ENCODE measurements around the gene DYSF.

Gene DYSF

GRCh38 chr2:71689393-71689792 is 236.0 kb downstream of the DYSF start:
- H3K4me3 ChIP-seq: no peak overlapping the region
- H3K27ac ChIP-seq: no peak overlapping the region
- H3K36me3 ChIP-seq (ENCODE audit: insufficient read depth, low read length): no peaks in the 10 kb centered on the region
- no peaks in the 10 kb centered on the region for H3K9me3 ChIP-seq (ENCODE audit: low read depth, low read length)
- DNase-seq (ENCODE audit: low read depth, low spot score): no peak
- H3K9ac ChIP-seq (ENCODE audit: insufficient read length): no peak overlapping the region
- no peak for TF ChIP-seq EZH2 (IDR thresholded peaks at IDR 0.05)
- TF ChIP-seq FOXP2 (optimal IDR thresholded peaks at IDR 0.05; ENCODE audit: control extremely low read depth, extremely low read length, insufficient read depth): no peak
- no peak for TF ChIP-seq POLR2AphosphoS5 (IDR thresholded peaks at IDR 0.05; ENCODE audit: borderline replicate concordance, low read depth, low read length)

GRCh38 chr2:71689968-71690834 is 236.8 kb downstream of the DYSF start:
- H3K36me3 ChIP-seq (ENCODE audit: insufficient read depth, low read length): no peaks in the 10 kb centered on the region
- no peak for DNase-seq (ENCODE audit: low read depth, low spot score)
- TF ChIP-seq EZH2 (IDR thresholded peaks at IDR 0.05) (no peak), POLR2AphosphoS5 (IDR thresholded peaks at IDR 0.05; ENCODE audit: borderline replicate concordance, low read depth, low read length) (no peak), FOXP2 (optimal IDR thresholded peaks at IDR 0.05; ENCODE audit: control extremely low read depth, extremely low read length, insufficient read depth) (no peak)
- no peaks in the 10 kb centered on the region for H3K9me3 ChIP-seq (ENCODE audit: low read depth, low read length)
- H3K4me3 ChIP-seq: no peak overlapping the region
- H3K9ac ChIP-seq (ENCODE audit: insufficient read length): no peak overlapping the region
- H3K27ac ChIP-seq: no peak overlapping the region

- DNase-seq (ENCODE audit: low read depth, low spot score): no peak
- Histone ChIP-seq H3K4me3 (peak overlapping the region; percentile 48), H3K9ac (ENCODE audit: insufficient read length) (peak overlapping the region; percentile 9), H3K27ac (peak overlapping the region; percentile 73), H3K9me3 (ENCODE audit: low read depth, low read length) (no peaks in the 10 kb centered on the region), H3K36me3 (ENCODE audit: insufficient read depth, low read length) (no peaks in the 10 kb centered on the region)
- TF ChIP-seq FOXP2 (optimal IDR thresholded peaks at IDR 0.05; ENCODE audit: control extremely low read depth, extremely low read length, insufficient read depth) (no peak), POLR2AphosphoS5 (IDR thresholded peaks at IDR 0.05; ENCODE audit: borderline replicate concordance, low read depth, low read length) (no peak), EZH2 (IDR thresholded peaks at IDR 0.05) (no peak)
These were observed 237.6 kb downstream of the DYSF start for GRCh38 chr2:71690876-71691475.

- TF ChIP-seq POLR2AphosphoS5 (IDR thresholded peaks at IDR 0.05; ENCODE audit: borderline replicate concordance, low read depth, low read length): no peak
- TF ChIP-seq EZH2 (IDR thresholded peaks at IDR 0.05): no peak
- TF ChIP-seq FOXP2 (optimal IDR thresholded peaks at IDR 0.05; ENCODE audit: control extremely low read depth, extremely low read length, insufficient read depth): no peak
- no peak for DNase-seq (ENCODE audit: low read depth, low spot score)
- Histone ChIP-seq H3K36me3 (ENCODE audit: insufficient read depth, low read length) (no peaks in the 10 kb centered on the region), H3K27ac (no peak overlapping the region), H3K9ac (ENCODE audit: insufficient read length) (no peak overlapping the region), H3K4me3 (no peak overlapping the region), H3K9me3 (ENCODE audit: low read depth, low read length) (no peaks in the 10 kb centered on the region)
These were observed 238.5 kb downstream of the DYSF start for GRCh38 chr2:71691747-71692441.

- no peak overlapping the region for H3K4me3 ChIP-seq
These were observed 239.4 kb downstream of the DYSF start for GRCh38 chr2:71692621-71693277.

GRCh38 chr2:71693286-71694270 is 240.2 kb downstream of the DYSF start:
- no peak for DNase-seq (ENCODE audit: low read depth, low spot score)
- TF ChIP-seq POLR2AphosphoS5 (IDR thresholded peaks at IDR 0.05; ENCODE audit: borderline replicate concordance, low read depth, low read length) (no peak), FOXP2 (optimal IDR thresholded peaks at IDR 0.05; ENCODE audit: control extremely low read depth, extremely low read length, insufficient read depth) (no peak), EZH2 (IDR thresholded peaks at IDR 0.05) (no peak)
- no peaks in the 10 kb centered on the region for H3K9me3 ChIP-seq (ENCODE audit: low read depth, low read length)
- H3K36me3 ChIP-seq (ENCODE audit: insufficient read depth, low read length): no peaks in the 10 kb centered on the region
- no peak overlapping the region for H3K9ac ChIP-seq (ENCODE audit: insufficient read length)
- no peak overlapping the region for H3K27ac ChIP-seq
- no peak overlapping the region for H3K4me3 ChIP-seq

More at GRCh38 chr2:71692621-71693277, 239.4 kb downstream of the DYSF start:
- Histone ChIP-seq H3K36me3 (ENCODE audit: insufficient read depth, low read length) (no peaks in the 10 kb centered on the region), H3K27ac (no peak overlapping the region), H3K9ac (ENCODE audit: insufficient read length) (no peak overlapping the region), H3K9me3 (ENCODE audit: low read depth, low read length) (no peaks in the 10 kb centered on the region)
- no peak for DNase-seq (ENCODE audit: low read depth, low spot score)
- TF ChIP-seq POLR2AphosphoS5 (IDR thresholded peaks at IDR 0.05; ENCODE audit: borderline replicate concordance, low read depth, low read length) (no peak), FOXP2 (optimal IDR thresholded peaks at IDR 0.05; ENCODE audit: control extremely low read depth, extremely low read length, insufficient read depth) (no peak), EZH2 (IDR thresholded peaks at IDR 0.05) (no peak)

All from SK-N-MC (cell line).